GM23338 (cell line): ENCODE results near the gene SSNA1. TPM values are rescaled to one million over a fixed set of nuclear protein-coding genes. Genes with fewer than 3 reads are reported as not detected.

ENCODE experiments used
- ATAC-seq: fragments of 200-7000 bp; cut with Tn5 transposase; 3 replicates; pipeline ENCODE4 v1.9.1; 2020
- DNase-seq: peaks from one replicate; pipeline ENCODE4 v3.0.0-alpha.2; 2015; ENCODE audit warnings: low spot score
- H2AFZ ChIP-seq: fragments of 200-600 bp; sonication (generic); 2 replicates; pipeline ENCODE4 v1.8.0; 2016; ENCODE audit warnings: antibody characterized with exemption, mild to moderate bottlenecking, moderate library complexity
- H3F3A ChIP-seq: fragments of 200-600 bp; sonication (generic); replicated peaks from 2 replicates; pipeline ENCODE4 v1.8.0; 2017; ENCODE audit warnings: antibody characterized with exemption, mixed run types, low read depth
- H3K27ac ChIP-seq: fragments of 200-600 bp; sonication (generic); 2 replicates; pipeline ENCODE4 v1.6.1; 2016; ENCODE audit warnings: low read depth
- H3K27me3 ChIP-seq: fragments of 200-600 bp; sonication (generic); 2 replicates; pipeline ENCODE4 v1.8.0; 2016; ENCODE audit warnings: mild to moderate bottlenecking, mixed run types, moderate library complexity; ENCODE audit not compliant: insufficient read depth
- H3K36me3 ChIP-seq: fragments of 200-600 bp; sonication (generic); 2 replicates; pipeline ENCODE4 v1.8.0; 2016; ENCODE audit warnings: mild to moderate bottlenecking; ENCODE audit not compliant: insufficient read depth
- H3K4me1 ChIP-seq: fragments of 200-600 bp; sonication (generic); 2 replicates; pipeline ENCODE4 v1.8.0; 2016; ENCODE audit warnings: mild to moderate bottlenecking, moderate library complexity; ENCODE audit not compliant: insufficient read depth
- H3K4me2 ChIP-seq: fragments of 200-600 bp; sonication (generic); 2 replicates; pipeline ENCODE4 v1.7.1; 2017; ENCODE audit warnings: mixed run types
- H3K4me3 ChIP-seq: fragments of 200-600 bp; sonication (generic); 2 replicates; pipeline ENCODE4 v1.6.1; 2016; ENCODE audit warnings: mixed run types
- H3K79me2 ChIP-seq: fragments of 200-600 bp; sonication (generic); replicated peaks from 2 replicates; pipeline ENCODE4 v1.8.0; 2017; ENCODE audit warnings: mild to moderate bottlenecking; ENCODE audit not compliant: insufficient read depth
- H3K9me2 ChIP-seq: fragments of 200-600 bp; sonication (generic); 2 replicates; pipeline ENCODE4 v1.8.0; 2017; ENCODE audit not compliant: insufficient read depth
- H4K20me1 ChIP-seq: fragments of 200-600 bp; sonication (generic); replicated peaks from 2 replicates; pipeline ENCODE4 v1.8.0; 2017; ENCODE audit warnings: mild to moderate bottlenecking; ENCODE audit not compliant: insufficient read depth
- H3K27ac Mint-ChIP-seq: 2 replicates; pipeline ENCODE4 v1.8.0; 2020; ENCODE audit warnings: inconsistent platforms, mild to moderate bottlenecking, moderate library complexity, mixed read lengths
- H3K27me3 Mint-ChIP-seq: 3 replicates; pipeline ENCODE4 v1.8.0; 2022; ENCODE audit warnings: low read depth, mild to moderate bottlenecking, moderate library complexity, mixed read lengths, inconsistent platforms; ENCODE audit not compliant: insufficient read depth, poor library complexity
- H3K36me3 Mint-ChIP-seq: 3 replicates; pipeline ENCODE4 v1.8.0; 2021; ENCODE audit warnings: low read depth, mild to moderate bottlenecking, inconsistent platforms, moderate library complexity, mixed read lengths
- H3K4me1 Mint-ChIP-seq: 3 replicates; pipeline ENCODE4 v1.8.0; 2020; ENCODE audit warnings: mild to moderate bottlenecking, inconsistent platforms, mixed read lengths
- H3K4me3 Mint-ChIP-seq: 3 replicates; pipeline ENCODE4 v1.8.0; 2021; ENCODE audit warnings: moderate library complexity, mild to moderate bottlenecking, inconsistent platforms, mixed read lengths
- H3K9me3 Mint-ChIP-seq: 3 replicates; pipeline ENCODE4 v1.8.0; 2020; ENCODE audit warnings: moderate library complexity, mild to moderate bottlenecking, inconsistent platforms, mixed read lengths
- CREB1 ChIP-seq: fragments of 250-450 bp; sonication (Bioruptor Pico); IDR thresholded peaks from 2 replicates; pipeline ENCODE4 v1.5.0; 2020; ENCODE audit warnings: low read depth, mild to moderate bottlenecking, moderate library complexity
- EZH2 ChIP-seq: fragments of 200-600 bp; sonication (generic); IDR thresholded peaks from one replicate; pipeline ENCODE4 v1.8.0; 2017; ENCODE audit warnings: antibody characterized with exemption, mild to moderate bottlenecking, low read depth; ENCODE audit not compliant: unreplicated experiment
- NANOG ChIP-seq: IDR thresholded peaks from 2 replicates; pipeline ENCODE4 v1.6.1; 2016; ENCODE audit warnings: antibody characterized with exemption, borderline replicate concordance
- POLR2AphosphoS5 ChIP-seq: IDR thresholded peaks from 2 replicates; pipeline ENCODE4 v1.6.1; 2016; ENCODE audit warnings: antibody characterized with exemption, low read depth
- STAT1 ChIP-seq: IDR thresholded peaks from one replicate; pipeline ENCODE4 v1.6.1; 2016; ENCODE audit warnings: antibody characterized with exemption; ENCODE audit not compliant: unreplicated experiment
- ZNF114 ChIP-seq: fragments of 250-450 bp; sonication (Bioruptor Pico); IDR thresholded peaks from 2 replicates; pipeline ENCODE4 v1.5.0; 2020; ENCODE audit warnings: mild to moderate bottlenecking, moderate library complexity
- ZNF331 ChIP-seq: fragments of 250-450 bp; sonication (Bioruptor Pico); IDR thresholded peaks from 2 replicates; pipeline ENCODE4 v1.5.0; 2020; ENCODE audit warnings: low read depth, mild to moderate bottlenecking, moderate library complexity
- polyA plus RNA-seq: library from polyadenylated mRNA; unstranded; fragments of >200 nt; fragmentation: Nextera tagmentation; extraction: Ambion mirVana; gene quantifications from 2 replicates; pipeline ENCODE4 v1.2.1, GENCODE V29; 2016
- total RNA-seq: library from RNA; depleted of rRNA; stranded (reverse); fragments of >200 nt; shearing (Covaris generic); gene quantifications from 2 replicates; pipeline ENCODE4 v1.2.3, GENCODE V29; 2014
- TF ChIP-seq, protein P1 (sequence below): IDR thresholded peaks from 2 replicates; pipeline ENCODE4 v1.6.1; 2016; ENCODE audit warnings: antibody characterized with exemption
- TF ChIP-seq, protein P2 (sequence below): IDR thresholded peaks from one replicate; pipeline ENCODE4 v1.6.1; 2018; ENCODE audit warnings: antibody characterized with exemption; ENCODE audit not compliant: unreplicated experiment
- TF ChIP-seq, protein P3 (sequence below), 2 experiments: fragments of 200-600 bp in 1 of 2; sonication (generic) in 1 of 2; conservative IDR thresholded peaks; 2 replicates each; pipeline versions ENCODE4 v1.5.1 to v1.6.1; 2016 to 2017; ENCODE audit warnings: antibody characterized with exemption in 2 of 2, low read depth in 2 of 2, mild to moderate bottlenecking in 2 of 2, moderate library complexity in 1 of 2

SSNA1 gene
- total and polyA plus RNA-seq, 2 experiments from 2014 or later: 132 to 154 TPM

DNA sequence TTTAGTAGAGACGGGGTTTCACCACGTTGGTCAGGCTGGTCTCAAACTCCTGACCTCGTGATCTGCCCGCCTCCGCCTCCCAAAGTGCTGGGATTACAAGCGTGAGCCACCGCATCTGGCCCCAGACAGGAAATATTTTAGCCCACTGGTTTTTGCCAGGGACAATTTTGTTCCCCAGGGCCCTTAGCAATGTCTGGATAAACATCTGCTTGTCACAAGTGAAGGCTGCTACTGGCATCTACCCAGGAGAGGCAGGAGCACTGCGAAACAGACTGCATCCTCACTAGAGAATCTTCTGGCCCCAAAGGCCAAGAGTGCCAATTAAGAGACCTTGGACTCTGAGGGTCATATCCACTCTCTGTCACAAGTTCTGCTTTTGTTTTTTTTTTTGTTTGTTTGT, 14.5 kb downstream of the SSNA1 start (continued):
- TF ChIP-seq STAT1 (no peak), CREB1 (no peak), ZNF331 (CRISPR knock-in tag) (no peak), ZNF114 (CRISPR knock-in tag) (no peak), EZH2 (no peak), POLR2AphosphoS5 (no peak), NANOG (no peak)
- TF ChIP-seq, protein P1, sequence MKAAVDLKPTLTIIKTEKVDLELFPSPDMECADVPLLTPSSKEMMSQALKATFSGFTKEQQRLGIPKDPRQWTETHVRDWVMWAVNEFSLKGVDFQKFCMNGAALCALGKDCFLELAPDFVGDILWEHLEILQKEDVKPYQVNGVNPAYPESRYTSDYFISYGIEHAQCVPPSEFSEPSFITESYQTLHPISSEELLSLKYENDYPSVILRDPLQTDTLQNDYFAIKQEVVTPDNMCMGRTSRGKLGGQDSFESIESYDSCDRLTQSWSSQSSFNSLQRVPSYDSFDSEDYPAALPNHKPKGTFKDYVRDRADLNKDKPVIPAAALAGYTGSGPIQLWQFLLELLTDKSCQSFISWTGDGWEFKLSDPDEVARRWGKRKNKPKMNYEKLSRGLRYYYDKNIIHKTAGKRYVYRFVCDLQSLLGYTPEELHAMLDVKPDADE: no peak
- TF ChIP-seq, protein P2, sequence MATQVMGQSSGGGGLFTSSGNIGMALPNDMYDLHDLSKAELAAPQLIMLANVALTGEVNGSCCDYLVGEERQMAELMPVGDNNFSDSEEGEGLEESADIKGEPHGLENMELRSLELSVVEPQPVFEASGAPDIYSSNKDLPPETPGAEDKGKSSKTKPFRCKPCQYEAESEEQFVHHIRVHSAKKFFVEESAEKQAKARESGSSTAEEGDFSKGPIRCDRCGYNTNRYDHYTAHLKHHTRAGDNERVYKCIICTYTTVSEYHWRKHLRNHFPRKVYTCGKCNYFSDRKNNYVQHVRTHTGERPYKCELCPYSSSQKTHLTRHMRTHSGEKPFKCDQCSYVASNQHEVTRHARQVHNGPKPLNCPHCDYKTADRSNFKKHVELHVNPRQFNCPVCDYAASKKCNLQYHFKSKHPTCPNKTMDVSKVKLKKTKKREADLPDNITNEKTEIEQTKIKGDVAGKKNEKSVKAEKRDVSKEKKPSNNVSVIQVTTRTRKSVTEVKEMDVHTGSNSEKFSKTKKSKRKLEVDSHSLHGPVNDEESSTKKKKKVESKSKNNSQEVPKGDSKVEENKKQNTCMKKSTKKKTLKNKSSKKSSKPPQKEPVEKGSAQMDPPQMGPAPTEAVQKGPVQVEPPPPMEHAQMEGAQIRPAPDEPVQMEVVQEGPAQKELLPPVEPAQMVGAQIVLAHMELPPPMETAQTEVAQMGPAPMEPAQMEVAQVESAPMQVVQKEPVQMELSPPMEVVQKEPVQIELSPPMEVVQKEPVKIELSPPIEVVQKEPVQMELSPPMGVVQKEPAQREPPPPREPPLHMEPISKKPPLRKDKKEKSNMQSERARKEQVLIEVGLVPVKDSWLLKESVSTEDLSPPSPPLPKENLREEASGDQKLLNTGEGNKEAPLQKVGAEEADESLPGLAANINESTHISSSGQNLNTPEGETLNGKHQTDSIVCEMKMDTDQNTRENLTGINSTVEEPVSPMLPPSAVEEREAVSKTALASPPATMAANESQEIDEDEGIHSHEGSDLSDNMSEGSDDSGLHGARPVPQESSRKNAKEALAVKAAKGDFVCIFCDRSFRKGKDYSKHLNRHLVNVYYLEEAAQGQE: no peak
- TF ChIP-seq, protein P3, sequence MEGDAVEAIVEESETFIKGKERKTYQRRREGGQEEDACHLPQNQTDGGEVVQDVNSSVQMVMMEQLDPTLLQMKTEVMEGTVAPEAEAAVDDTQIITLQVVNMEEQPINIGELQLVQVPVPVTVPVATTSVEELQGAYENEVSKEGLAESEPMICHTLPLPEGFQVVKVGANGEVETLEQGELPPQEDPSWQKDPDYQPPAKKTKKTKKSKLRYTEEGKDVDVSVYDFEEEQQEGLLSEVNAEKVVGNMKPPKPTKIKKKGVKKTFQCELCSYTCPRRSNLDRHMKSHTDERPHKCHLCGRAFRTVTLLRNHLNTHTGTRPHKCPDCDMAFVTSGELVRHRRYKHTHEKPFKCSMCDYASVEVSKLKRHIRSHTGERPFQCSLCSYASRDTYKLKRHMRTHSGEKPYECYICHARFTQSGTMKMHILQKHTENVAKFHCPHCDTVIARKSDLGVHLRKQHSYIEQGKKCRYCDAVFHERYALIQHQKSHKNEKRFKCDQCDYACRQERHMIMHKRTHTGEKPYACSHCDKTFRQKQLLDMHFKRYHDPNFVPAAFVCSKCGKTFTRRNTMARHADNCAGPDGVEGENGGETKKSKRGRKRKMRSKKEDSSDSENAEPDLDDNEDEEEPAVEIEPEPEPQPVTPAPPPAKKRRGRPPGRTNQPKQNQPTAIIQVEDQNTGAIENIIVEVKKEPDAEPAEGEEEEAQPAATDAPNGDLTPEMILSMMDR (conservative IDR thresholded peaks at IDR 0.05; ENCODE audit: low read depth in 2 of 2): no peak

DNA sequence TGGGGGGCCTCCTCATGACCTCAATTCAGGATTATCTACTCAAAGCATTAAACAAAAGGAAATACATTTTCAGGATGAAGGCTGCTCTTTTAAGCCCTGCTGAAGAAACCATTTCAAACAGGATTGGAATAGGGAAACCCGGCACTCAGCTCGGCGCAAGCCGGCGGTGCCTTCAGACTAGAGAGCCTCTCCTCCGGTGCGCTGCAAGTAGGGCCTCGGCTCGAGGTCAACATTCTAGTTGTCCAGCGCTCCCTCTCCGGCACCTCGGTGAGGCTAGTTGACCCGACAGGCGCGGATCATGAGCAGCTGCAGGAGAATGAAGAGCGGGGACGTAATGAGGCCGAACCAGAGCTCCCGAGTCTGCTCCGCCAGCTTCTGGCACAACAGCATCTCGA, 16.3 kb downstream of the SSNA1 start:
- Histone ChIP-seq H3K4me3 (peak overlapping the region; percentile 98), H3K27me3 (no peaks in the 10 kb centered on the region), H4K20me1 (peaks cover 14% of the 10 kb centered on the region), H3K36me3 (no peaks in the 10 kb centered on the region), H3K4me2 (peak overlapping the region; percentile 98), H2AFZ (no peak overlapping the region), H3K79me2 (peaks cover 42% of the 10 kb centered on the region), H3K4me1 (peaks cover 24% of the 10 kb centered on the region), H3F3A (peaks cover 21% of the 10 kb centered on the region; the same call in 1 of the 2 replicates), H3K27ac (no peak overlapping the region), H3K9me2 (no peaks in the 10 kb centered on the region)
- peak overlapping the region; percentile 93 for H3K27ac Mint-ChIP-seq
- peak overlapping the region; percentile 97 for H3K4me3 Mint-ChIP-seq
- no peaks in the 10 kb centered on the region for H3K9me3 Mint-ChIP-seq
- H3K36me3 Mint-ChIP-seq: peaks cover 25% of the 10 kb centered on the region
- peaks cover 22% of the 10 kb centered on the region for H3K27me3 Mint-ChIP-seq
- ATAC-seq: no peak
- no peak for DNase-seq
- peaks cover 30% of the 10 kb centered on the region for H3K4me1 Mint-ChIP-seq
- no peak for TF ChIP-seq CREB1
- no peak for TF ChIP-seq ZNF331 (CRISPR knock-in tag)
- TF ChIP-seq, protein P1: no peak
- no peak for TF ChIP-seq POLR2AphosphoS5
